AG04449 (cell line): ENCODE data around the gene PLEKHA6.
"Not testable (repeated sequence)": the region's sequence is repeated elsewhere in the genome, so short reads cannot be mapped to it uniquely, and the experiment has no call there.

Source experiments
- CTCF ChIA-PET: fragments of 350-600 bp; formaldehyde crosslinking; extraction: SDS; loops from one replicate; lab custom pipeline; 2021; ENCODE audit warnings: antibody characterized with exemption; lab: Yijun Ruan, JAX
- POLR2A ChIA-PET: fragments of 400-600, 350-600 bp; formaldehyde crosslinking; extraction: SDS; loops from one replicate; lab custom pipeline; 2020; ENCODE audit warnings: antibody characterized with exemption, inconsistent platforms; lab: Yijun Ruan, JAX
- DNase-seq: peaks from one replicate; pipeline ENCODE4 v3.0.0-alpha.2; 2010; ENCODE audit warnings: low read depth, low spot score
- H3K4me3 ChIP-seq: 2 replicates; pipeline ENCODE4 v1.5.1; 2011; ENCODE audit warnings: low read depth, mild to moderate bottlenecking, control low read depth, low read length
- TF ChIP-seq, protein P1 (sequence below): IDR thresholded peaks from one replicate; pipeline ENCODE4 v1.5.1; 2011; ENCODE audit warnings: mild to moderate bottlenecking, moderate library complexity, low read length, control low read depth, inconsistent platforms; ENCODE audit not compliant: insufficient read depth; ENCODE audit errors: missing control alignments

Gene PLEKHA6

DNA sequence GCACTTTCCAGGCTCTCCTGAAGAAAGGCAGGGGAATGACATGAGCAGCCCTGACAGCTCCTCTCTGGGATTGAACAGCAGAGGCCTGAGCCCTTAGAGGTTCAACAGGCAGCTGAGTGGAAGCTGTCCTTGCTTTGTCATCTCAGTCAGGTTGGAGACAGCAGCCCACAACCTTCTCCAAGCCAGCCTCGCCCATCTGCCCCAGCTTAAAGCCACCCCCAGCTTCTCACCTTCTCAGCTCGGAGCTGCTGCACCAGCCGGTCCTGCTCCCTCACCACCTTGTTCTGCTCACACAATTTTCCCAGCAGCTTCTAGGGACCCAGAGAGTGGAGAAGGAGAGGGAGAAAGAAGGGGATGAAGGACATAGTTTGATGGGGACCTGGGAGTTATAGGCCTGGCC is 110.8 kb downstream of the PLEKHA6 start:
- ChIA-PET POLR2A (no interaction called here), CTCF (interaction anchor here (0.6 to 4.3 kb wide), 4 partner anchors 9 to 558 kb away, joined by 3 to 33 read pairs (median 7); no protein-coding TSS in a partner anchor)
- TF ChIP-seq, protein P1, sequence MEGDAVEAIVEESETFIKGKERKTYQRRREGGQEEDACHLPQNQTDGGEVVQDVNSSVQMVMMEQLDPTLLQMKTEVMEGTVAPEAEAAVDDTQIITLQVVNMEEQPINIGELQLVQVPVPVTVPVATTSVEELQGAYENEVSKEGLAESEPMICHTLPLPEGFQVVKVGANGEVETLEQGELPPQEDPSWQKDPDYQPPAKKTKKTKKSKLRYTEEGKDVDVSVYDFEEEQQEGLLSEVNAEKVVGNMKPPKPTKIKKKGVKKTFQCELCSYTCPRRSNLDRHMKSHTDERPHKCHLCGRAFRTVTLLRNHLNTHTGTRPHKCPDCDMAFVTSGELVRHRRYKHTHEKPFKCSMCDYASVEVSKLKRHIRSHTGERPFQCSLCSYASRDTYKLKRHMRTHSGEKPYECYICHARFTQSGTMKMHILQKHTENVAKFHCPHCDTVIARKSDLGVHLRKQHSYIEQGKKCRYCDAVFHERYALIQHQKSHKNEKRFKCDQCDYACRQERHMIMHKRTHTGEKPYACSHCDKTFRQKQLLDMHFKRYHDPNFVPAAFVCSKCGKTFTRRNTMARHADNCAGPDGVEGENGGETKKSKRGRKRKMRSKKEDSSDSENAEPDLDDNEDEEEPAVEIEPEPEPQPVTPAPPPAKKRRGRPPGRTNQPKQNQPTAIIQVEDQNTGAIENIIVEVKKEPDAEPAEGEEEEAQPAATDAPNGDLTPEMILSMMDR: no peak
- no peak overlapping the region for H3K4me3 ChIP-seq
- DNase-seq: no peak

DNA sequence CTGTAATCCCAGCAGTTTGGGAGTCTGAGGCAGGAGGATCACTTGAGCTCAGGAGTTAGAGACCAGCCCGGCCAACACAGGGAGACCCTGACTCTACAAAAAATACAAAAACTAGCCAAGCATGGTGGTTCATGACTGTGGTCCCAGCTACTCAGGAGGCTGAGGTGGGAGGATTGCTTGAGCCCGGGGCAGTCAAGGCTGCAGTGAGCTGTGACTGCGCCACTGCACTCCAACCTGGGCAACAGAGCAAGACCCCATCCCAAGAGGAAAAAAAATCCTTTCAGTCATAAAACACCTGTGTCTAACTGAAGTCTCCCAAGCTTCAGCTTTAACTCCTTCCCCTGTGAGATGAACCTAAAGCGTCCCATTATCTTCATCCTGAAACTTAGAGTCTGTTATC is 112.9 kb downstream of the PLEKHA6 start:
- DNase-seq: no peak
- H3K4me3 ChIP-seq: no peak overlapping the region
- TF ChIP-seq, protein P1: no peak
- ChIA-PET POLR2A (no interaction called here), CTCF (interaction anchor here (1.4 to 4.3 kb wide), 4 partner anchors 8 to 59 kb away, joined by 3 to 33 read pairs (median 4); no protein-coding TSS in a partner anchor)

DNA sequence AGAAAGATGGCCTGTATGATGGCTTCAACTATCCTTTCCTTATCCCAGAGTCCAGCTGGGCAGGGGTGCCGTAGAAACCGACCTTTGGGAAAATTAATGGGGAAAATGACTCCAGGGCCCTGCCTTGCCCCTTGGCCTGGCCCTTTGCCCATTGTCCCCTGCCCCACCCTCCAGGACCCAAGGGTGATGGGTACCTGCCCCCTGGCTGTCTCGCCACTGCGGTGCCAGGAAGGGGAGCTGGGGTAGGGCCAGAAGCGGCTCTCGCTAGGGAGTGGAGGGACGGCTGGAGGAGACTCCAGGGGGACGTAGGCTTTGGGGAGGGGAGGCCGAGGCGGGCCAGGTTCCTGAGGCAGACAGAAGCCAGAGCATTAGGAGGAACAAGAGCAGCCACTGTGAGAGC is 116.8 kb downstream of the PLEKHA6 start:
- no peak overlapping the region for H3K4me3 ChIP-seq
- DNase-seq: no peak
- TF ChIP-seq, protein P1: no peak
- ChIA-PET CTCF (interaction anchor here (1.0 to 1.1 kb wide), 2 partner anchors 120 to 122 kb away, joined by 3 read pairs; no protein-coding TSS in a partner anchor), POLR2A (no interaction called here)

DNA sequence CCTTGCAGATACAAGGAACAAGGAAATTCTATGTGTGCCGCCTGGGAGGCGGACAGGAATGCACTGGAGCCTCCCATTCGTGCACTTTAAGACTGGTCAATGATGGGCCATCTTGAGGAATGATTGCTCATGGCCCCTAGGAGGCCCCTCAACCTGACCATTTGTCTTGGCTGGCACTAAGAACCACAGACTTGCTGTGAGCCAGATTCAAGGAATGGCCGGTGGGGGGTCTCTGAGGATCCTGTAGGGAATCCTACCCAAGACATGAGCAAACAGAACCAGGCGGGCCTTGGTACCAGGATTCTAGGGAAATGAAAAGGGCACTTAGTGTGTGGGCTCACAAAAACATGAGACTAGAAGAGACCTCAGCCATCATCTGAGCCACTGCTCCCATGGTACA is 117.8 kb downstream of the PLEKHA6 start:
- CTCF ChIA-PET: interaction anchor here (0.6 to 1.0 kb wide), 2 partner anchors 16 to 121 kb away, joined by 3 read pairs; no protein-coding TSS in a partner anchor
- H3K4me3 ChIP-seq: no peak overlapping the region
- TF ChIP-seq, protein P1: no peak
- POLR2A ChIA-PET: no interaction called here
- no peak for DNase-seq

DNA sequence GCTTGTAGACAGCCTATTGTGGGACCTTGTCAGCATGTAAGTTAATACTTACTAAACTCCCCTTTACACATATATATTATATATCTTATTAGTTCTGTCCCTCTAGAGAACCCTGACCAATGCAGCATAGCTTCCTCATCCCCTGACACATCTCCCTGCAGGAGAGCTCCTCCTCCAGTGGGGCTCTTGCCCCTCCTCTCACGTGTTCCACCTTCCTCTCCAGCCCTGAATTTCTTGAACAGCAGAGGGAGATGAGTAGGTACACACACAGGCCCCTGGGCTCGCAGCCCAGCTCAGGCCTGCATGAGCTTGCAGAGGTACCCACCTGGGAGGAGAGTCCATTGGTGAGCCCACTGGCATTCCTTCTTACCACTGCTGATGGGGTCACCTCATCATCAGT is 118.7 kb downstream of the PLEKHA6 start:
- POLR2A ChIA-PET: no interaction called here
- CTCF ChIA-PET: interaction anchor here (1.1 kb wide), 1 partner anchor 16 kb away, joined by 6 read pairs; no protein-coding TSS in a partner anchor
- H3K4me3 ChIP-seq: no peak overlapping the region
- TF ChIP-seq, protein P1: no peak
- DNase-seq: no peak

DNA sequence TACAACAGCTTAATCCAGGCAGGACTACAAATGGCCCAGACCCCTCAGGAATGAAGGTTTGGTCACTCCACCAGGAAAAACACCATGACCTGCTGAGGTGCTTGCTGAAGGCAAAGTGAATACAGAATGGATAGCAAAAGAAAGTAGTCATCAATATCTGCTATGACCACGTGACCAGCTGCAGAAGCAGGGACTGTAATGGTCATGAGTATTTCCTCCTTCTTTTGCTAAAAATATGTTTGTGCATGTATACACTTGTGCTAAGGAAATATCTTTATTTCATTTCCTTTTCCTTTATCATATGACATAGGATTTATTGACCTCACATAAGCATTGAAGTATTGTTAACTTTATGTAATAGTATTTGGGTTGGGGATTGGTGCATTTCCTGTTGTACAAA is 119.5 kb downstream of the PLEKHA6 start:
- POLR2A ChIA-PET: no interaction called here
- CTCF ChIA-PET: interaction anchor here (1.4 kb wide), 1 partner anchor 78 kb away, joined by 3 read pairs; no protein-coding TSS in a partner anchor
- TF ChIP-seq, protein P1: no peak
- no peak overlapping the region for H3K4me3 ChIP-seq
- DNase-seq: no peak

DNA sequence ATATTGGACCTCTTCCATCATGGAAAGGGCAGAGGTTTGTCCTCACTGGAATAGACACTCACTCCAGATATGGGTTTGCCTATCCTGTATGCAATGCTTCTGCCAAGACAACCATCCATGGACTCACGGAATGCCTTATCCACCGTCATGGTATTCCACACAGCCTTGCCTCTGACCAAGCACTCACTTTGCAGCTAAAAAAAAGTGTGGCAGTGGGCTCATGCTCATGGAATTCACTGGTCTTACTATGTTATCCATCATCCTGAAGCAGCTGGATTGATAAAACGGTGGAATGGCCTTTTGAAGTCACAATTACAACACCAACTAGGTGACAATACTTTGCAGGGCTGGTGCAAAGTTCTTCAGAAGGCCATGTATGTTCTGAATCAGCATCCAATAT is 120.3 kb downstream of the PLEKHA6 start:
- POLR2A ChIA-PET, H3K4me3 ChIP-seq, DNase-seq: not testable (repeated sequence)
- CTCF ChIA-PET: interaction anchor here (0.9 to 1.4 kb wide), 2 partner anchors 77 to 159 kb away, joined by 3 to 4 read pairs; no protein-coding TSS in a partner anchor

DNA sequence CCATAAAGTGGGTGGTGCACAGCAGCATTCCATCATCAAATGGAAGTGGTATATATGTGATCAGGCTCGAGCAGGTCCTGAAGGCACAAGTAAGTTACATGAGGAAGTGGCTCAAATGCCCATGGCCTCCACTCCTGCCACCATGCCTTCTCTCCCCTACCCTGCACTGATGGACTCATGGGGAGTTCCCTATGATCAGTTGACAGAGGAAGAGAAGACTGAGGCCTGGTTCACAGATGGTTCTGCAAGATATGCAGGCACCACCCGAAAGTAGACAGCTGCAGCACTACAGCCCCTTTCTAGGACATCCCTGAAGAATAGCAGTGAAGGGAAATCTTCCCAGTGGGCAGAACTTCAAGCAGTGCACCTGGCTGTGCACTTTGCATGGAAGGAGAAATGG is 121.2 kb downstream of the PLEKHA6 start:
- DNase-seq, H3K4me3 ChIP-seq, POLR2A ChIA-PET, CTCF ChIA-PET: not testable (repeated sequence)

DNA sequence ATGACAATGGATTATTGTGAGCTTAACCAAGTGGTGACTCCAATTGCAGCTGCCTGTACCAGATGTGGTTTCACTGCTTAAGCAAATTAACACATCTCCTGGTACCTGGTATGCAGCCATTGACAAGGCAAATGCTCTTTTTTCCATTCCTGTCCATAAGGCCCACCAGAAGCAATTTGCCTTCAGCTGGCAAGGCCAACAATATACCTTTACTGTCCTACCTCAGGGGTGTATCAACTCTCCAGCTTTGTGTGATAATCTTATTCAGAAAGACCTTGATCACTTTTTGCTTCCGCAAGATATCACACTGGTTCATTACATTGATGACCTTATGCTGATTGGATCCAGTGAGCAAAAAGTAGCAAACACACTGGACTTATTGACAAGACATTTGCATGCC is 122.2 kb downstream of the PLEKHA6 start:
- CTCF ChIA-PET: interaction anchor here (0.8 to 2.4 kb wide), 6 partner anchors 21 to 161 kb away, joined by 3 to 12 read pairs (median 3); partner anchors contain the start of genes GOLT1A and PLEKHA6
- POLR2A ChIA-PET, H3K4me3 ChIP-seq, DNase-seq: not testable (repeated sequence)
